Central memory CD4-positive, alpha-beta T cell (primary cell): ENCODE results near the gene FBXO2.

Experiments used
- DNase-seq: peaks from one replicate; pipeline ENCODE4 v3.0.0; 2022

Gene FBXO2

DNA sequence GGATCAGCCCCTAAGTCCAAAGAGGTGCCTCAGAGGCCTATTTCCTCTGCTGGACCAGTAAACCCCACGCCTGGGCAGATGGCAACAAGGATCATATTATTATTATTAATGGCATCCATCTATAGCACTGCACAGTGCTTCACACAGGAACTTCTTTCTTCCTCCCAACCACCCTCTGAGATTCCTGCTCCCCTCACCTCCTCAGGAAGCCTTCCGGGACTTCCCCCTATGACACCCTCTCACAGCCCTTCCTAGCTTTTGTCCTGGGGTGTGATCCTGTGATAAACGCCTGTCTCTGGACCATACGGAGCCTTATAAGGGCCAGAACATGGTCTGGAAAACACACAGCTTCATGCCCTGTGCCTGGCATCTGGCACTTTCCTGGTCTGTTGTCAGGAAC is 3.2 kb downstream of the FBXO2 start:
- no peak for DNase-seq

DNA sequence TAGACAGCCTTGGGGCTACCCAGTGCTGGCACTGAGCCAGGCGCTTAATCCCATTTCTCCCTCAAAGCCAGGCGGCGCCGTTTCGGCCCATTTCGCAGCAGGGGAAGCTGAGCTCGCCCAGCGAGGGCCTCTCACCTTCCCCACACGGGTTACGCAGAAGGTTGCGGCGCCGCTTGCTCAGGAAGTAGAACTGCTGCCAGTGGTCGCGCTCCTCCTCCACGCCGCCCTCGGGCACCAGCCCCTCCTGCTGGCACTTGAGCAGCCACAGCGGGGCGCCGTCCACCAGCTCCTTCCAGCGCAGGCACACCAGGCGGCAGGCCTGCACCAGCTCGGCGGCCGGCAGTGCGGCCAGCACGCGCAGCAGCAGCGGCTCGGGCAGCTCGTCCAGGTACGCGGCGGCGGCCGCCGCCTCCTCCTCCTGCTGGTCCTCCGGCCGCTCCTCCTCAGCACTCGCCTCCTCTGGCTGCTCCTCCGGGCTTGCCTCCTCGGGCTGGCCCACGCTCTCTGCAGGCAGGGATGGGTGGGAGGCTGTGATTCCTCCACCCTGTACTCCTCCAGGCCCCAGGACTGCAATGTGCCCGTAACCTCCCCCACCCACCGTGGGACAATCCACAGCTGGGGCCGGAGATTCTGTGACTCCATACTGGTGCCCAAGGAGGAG is 3.8 kb downstream of the FBXO2 start:
- DNase-seq = peak; percentile 74

DNA sequence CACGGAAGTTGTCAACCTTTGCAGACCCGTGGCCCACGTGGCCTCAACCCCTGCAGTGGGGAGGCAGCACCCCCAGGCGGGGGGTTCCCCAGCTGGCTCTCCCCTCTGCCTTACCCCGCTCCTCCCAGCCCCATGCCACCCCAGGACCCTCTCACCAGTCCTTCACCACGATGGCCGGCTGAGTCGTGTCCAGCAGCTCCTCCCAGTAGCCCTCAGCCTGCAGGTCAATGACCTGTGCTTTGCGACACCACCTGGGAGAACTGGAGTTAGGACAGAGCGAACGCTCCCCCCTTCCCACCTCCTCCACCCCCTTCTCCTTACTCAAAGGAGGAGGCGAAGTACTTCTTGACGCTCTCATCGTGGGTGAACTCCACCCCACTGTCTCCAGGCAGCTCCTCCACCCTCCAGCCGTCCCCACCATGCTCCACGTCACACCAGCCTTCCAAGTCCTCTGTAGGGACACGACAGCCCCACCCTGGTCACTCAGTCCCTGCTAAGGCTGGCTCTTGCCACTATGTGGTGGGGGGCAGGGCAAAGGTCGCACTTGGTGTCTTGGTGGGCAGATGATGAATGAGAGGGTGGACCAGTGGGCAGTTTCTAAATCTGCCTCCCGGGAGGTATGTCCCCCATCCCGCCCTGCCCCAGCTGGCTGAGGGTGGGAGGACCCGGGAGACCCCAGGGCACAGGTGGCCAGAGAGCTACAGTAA is 4.5 kb downstream of the FBXO2 start:
- no peak for DNase-seq

DNA sequence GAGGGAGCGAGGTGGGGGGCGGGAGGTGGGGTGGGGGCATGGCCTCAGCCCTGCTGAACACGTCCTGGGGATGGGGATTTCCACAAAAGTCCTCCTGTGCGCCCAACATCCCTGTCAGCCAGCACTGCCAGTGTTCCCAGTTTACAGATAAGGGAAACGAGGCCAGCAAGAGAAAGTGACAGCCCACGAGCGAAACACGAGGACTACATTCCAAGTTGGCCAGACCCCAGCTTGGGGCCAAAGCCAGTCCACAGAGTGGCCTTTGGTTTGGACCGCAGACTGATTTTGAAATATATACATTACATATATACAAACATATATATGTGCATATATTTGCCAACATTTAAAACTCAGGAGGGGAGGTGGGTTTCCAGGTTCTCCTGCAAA is 5.0 kb downstream of the FBXO2 start:
- DNase-seq = no peak

DNA sequence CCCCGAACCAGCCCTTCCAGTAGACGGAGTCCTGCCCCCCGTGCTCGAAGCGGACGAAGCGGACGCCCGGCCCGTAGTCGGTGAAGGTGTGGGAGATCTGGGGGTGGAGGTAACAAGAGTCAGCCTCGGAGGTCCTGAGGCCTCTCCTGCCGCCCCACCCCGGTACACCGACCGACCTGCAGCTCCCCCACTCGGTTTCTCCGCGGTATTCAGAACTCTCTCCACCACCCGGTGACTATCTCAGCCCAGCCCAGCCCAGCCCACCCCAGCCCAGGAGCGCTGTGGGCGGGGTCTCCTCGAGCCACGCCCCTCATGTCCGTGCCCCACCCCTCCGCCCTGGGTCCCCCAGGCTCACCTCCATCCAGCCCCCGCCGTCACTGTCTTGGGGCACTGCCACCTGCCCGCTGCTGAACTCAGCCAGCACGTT is 5.5 kb downstream of the FBXO2 start:
- peak; percentile 30 for DNase-seq

DNA sequence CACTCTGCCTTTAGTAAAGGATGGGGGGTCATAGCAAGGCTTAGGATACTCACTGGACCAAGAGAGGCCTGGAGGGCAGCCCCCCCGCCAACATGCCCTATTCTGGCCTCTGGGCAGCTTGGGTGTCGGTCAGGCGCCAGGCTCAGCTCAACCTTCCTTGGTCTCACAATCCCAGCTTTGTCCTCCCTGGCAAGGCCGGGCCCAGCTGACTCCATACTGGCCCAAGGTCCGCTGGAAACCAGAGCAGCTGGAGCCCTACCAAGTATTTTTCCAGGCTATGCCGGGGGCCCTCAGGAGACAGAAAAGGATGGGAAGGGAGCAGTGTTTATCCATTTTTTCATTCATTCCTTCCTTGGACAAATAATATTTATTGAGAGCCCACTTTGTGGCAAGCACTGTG is 6.2 kb downstream of the FBXO2 start:
- no peak for DNase-seq

DNA sequence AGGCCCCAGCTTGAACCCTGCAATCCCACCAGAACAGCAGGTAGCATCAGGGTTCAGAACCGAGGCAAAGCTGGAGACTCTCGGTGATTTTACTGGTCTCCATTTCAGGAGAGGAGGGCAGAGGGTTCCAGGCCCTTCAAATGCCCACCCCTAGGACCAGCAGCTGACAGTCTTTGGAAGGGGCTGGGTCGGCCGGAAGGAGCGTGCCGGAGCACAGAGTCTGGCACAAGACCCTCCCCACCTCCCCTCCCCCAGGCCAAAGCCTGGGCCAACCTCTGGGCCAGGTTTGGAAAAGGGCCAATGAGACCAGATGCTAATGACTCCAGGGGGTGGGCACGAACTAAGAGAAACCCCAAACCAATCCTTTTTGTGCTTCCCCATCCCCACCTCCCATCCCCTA is 6.9 kb downstream of the FBXO2 start:
- DNase-seq = no peak

DNA sequence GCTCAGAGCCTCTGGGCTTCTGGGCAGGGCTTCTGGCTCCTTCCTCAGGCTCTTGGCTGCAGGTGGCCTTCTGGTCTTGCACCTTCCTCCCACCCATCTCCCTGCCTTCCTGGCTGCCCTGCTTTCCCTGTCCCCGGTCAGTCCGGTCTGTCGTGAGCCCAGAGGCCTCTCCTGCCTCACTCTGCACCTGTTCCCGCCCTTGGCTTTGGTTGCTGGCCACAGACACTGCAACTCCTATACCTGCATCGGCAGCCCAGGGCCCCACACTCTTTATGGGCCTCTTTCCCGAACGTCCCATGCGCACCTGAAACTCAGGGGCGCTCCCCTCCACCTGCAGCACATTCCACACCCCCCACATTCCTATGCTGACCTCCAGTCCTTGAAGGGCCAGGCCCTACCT is 7.9 kb downstream of the FBXO2 start:
- no peak for DNase-seq

DNA sequence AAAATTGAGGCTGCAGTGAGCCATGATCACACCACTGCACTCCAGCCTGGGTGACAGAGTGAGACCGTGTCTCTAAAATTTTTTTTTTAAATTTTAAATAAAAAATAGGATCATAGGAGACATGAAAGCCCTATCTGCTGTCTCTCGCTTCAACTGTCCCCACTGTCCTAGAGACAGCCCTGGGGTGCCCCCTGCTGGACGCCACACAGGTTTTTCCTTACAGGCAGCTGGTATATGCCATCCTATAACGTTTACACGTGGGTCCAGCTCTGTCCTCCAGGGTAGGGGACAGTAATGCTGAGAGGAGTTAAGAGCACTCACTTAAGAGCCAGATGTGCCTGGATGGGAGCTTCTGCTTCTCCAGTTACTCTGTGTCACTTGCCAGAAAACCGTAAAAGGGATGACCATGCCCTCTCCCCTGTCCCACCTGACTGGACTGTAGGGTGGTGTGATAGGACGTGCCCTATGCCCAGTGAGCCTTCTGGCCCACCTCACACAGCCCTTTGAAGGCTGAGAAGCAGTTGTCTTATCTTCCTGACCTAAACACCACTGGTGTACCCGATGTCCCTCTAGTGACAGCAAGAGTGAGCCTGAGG is 8.5 kb downstream of the FBXO2 start:
- DNase-seq = peak; percentile 61

DNA sequence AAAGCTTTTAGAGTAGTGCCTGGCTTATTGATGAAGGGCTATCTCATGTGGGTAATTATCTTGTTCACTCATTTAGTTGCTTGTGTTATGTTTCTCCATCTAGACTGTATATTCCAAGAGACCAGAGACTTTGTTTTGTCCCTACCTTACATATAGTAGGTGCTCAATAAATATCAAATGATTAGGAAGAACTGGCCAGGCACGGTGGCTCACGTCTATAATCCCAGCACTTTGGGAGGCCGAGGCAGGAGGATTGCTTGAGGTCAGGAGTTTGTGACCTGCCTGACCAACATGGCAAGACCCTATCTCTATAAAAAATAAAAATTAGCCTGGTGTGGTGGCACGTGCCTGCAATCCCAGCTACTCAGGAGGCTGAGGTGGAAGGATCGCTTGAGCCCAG is 9.0 kb downstream of the FBXO2 start:
- no peak for DNase-seq

DNA sequence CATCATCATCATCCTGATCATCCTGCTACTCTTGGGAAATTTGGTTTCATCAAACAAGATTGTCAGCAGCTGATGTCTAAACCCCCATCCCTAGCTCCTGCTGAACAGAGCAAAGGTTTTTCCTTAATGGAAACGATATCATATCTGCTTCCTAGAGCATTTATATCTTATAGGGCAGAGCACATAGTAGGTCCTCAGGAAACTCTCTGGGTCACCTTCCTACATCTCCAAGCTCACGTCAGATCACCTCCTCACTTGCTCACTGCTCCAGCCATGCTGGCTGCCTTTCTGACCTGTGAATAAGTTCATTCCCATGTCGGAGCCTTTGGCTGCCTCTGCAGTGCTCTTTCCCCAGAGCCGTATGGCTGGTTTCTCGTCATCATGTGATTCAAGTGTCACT is 10.4 kb downstream of the FBXO2 start:
- DNase-seq = no peak

DNA sequence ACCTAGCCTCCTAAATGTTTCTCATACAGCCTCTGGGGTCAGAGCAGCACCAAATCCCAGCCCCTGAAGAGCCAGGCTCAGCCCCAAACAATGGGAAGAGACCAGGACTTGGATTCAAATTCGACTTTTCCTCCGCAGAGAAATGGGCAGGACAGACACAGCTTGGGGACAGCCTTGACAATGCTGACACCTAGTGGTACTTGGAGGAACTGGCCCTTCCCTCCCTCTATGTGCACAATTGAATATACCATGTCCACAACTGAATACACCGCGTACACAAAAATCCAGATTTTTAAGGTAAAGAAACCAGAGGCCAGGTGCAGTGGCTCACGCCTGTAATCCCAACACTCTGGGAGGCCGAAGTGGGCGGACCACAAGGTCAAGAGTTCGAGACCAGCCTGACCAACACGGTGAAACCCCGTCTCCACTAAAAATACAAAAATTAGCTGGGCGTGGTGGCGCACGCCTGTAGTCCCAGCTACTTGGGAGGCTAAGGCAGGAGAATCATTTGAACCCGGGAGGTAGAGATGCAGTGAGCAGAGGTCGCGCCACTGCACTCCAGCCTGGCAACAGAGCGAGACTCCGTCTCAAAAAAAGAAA is 11.7 kb downstream of the FBXO2 start:
- DNase-seq = peak; percentile 54

DNA sequence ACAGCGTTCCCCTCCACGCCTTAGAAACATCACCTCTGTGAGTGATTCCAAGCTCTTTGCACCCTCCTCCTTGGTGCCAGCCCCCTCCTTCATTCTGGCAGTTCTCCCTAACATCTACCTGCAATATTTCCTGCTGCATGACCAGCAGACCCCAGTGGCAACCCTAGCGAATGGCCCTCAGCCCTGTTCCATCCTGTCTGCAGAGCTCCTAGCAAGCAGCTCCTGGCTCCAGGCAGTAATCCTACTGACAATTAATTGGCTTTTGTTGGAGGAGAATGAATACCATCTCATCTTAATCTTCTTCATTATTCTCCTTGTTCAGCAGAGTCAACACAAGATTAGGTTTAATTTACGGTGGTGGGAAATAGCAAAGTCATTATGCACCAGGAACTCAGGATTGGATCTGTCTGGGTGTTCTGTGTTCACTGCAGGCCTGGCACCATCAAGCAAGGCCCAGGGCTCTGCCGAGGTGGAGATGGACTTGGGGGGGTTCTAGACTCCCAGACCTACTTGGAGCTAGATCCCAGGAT is 12.4 kb downstream of the FBXO2 start:
- DNase-seq = no peak

DNA sequence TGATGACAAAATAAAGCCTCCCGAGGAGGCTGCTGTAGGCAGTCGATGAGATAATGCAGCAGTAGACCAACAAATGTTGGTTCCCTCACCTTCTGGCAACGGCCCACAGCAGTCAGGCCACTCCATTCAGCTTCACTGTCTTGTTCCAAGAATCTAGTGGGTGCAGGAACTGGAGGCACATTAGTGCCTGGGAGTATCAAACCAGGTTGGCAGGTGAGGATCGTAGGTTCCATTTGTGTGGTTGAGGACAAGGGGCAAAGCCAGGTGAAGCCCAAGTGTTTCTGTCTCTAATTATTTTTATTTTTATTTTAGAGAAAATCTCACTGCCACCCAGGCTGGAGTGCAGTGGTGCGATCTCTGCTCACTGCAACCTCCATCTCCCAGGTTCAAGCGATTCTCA is 13.3 kb downstream of the FBXO2 start:
- DNase-seq = no peak

DNA sequence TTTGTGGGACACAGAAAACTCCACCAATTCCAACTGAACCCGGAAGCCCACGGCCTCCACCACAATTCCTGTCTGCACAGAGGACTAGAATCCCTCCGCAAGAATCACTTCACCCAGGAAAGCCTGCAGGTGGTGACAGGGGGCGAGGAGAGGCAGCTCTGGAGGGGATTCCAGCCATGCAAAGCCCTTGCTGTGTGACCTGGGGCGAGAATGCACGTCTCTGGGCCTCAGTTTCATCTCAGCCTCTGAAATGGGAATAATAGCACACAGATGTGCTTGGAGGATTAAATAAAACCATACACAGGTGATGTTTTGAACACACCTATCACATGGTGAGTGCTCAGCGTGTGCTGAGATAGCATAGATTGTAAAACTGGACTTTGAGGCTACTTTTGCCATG is 14.1 kb downstream of the FBXO2 start:
- no peak for DNase-seq

DNA sequence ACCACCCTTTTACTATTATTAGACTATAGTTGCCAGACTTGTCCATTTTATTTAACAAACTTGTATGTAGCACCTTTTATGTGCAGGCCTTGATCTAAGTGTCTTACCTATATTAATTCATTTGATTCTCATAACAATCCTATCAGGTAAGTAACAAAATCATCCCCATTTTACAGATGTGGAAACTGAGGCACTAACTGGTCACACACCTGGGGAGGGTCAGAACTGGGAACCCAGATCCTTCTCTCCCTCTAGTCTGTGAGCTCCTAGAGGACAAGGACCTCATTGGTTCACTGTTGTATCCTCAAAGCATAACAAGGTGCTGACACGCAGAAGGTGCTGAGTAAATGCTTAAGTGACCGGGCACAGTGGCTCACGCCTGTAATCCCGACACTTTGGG is 14.9 kb downstream of the FBXO2 start:
- no peak for DNase-seq

DNA sequence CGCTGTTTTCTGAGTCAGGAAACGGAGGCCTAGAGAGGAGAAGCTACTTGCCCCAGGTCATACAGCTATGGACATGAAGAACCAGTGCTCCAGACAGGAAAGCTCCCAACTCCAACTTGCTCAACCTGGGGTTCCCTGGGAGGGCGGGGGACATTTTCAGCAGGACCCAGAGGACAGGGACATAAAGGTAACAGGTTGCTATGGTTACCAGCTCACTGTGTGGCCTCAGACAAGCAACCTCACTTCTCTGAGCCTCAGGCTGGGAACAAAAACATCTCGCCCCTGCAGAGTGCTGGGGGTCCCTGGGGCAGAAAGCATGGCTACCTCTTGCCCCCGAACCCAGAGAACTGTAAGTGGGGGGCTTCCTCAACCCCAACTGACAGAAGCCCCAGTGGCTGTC is 16.1 kb downstream of the FBXO2 start:
- DNase-seq = no peak

DNA sequence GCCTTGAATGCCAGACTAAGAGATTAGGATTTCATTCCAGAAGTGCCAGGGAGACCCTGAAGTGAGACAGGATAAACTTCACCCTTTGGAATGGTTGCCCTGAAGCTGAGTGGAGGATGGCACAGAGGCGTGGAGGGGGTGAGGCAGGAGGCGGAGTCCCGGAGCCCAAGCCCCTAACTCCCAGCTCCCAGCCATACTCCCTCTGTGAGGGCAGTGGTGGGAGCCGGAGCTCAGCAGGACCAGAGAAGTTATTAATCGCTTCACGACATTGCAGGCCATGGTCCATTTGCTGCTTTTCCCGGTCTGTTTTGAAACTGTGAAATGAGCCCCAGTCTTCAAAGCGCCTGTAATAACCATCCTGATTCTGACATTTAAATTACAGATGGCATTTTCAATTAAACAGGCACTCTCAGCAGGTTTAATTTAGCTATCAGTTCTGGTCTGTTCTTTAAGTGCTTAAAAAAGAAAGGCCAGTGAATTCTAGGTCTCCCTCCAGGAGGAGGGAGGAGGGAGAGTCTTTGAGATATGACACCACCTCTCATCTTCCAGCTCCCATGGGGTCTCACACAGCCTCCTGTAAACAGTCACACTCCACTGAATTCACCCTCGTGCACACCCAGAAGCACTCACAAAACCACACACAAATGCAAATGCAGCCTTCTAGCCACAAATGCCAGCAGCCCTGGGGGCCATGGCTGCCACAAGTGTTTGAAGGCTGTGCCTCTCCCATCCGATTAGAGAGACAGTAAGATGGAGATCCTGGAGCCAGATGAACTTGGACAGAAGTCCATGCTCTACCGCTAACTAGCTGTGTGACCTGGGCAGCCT is 19.6 kb downstream of the FBXO2 start:
- DNase-seq = no peak

DNA sequence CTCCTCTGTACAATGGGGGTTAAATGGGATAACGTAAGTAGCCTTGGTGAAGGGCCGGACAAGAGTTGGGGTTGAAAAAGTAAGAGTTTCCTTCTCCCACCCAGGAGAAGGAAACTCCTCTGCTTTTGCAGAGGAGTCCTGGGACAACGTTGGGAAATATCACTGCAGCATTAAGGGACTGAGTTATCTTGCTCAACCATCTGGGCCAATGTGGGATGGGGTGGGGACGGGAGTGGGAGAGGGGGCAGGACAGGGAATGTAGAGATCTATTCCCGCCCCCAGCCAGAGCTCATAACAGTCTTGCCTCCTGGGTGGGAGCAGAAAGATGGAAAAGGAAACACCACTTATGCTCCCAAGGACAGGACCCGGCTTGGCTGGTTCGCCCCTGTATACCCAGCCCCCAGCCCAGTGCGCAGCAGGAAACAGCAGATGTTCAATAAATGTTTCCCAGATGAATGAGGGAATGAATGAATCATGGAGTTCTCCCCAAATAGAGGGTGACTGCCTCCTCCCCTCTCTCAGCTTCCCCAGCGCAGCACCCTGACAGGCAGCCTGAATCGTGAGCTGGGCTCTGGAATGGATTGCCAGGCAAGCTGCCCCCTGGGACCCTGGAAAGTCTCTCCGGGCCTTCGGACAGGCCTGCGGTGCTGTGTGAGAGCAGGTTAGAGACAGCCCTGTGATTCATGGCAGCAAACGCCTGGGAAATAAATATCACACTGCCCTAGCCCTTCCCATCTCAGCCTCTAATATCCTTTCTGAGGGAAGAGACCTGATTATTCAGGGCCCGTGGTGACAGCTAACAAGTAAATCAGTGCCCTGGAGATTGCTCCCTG is 24.8 kb downstream of the FBXO2 start:
- DNase-seq = no peak

DNA sequence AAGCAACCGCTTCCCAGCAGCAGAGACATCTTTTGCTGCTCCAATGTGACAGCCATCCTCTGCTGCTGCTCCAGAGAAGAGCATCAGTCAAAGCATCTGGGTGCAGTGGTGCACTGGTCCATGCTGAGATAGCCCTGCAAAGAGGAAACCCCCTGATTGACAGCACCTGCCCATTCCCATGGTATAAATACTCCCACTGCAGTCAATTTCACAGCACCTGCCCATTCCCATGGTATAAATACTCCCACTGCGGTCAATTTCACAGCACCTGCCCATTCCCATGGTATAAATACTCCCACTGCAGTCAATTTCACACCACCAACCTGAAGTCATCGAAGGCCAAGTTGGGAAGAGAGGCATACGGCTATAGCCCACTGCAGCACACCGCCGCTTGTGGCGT is 25.5 kb downstream of the FBXO2 start:
- no peak for DNase-seq

DNA sequence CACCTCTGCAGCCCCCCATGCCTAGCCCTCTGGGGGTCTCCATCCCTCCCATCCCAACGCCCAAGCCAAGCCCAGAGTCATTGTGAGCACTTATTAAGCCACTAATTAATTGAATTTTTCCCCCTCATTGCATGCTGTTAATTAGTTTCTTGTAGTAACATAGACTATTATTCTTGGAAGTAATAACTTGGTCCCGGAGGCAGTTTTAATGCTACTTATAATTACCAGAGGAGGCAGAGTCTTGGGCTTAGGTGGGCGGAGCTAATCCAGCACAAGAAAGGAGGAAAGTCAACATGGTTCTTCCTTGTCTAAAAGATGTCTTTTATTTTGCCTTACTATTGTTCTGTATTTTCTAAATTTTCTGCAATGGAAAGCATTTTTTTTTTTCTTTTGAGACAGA is 27.7 kb downstream of the FBXO2 start:
- DNase-seq = no peak

DNA sequence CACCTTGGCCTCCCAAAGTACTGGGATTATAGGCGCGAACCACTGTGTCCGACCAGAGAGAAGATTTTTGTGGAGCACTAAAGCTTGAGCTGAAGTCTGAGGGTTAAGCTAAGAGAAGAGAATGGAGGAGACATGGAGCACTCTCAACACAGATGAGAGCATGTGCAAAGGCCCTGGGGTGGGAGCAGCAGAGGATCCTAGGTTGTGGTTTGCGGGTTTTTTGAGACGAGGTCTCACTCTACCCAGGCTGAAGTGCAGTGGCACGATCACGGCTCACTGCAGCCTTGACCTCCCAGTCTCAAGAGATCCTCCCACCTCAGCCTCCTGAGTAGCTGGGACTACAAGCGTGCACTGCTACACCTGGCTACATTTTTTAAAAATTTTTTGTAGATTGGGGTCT is 30.5 kb downstream of the FBXO2 start:
- DNase-seq = no peak
